GM18909 (cell line): Measurements from ENCODE around the gene LIX1.
A peak's percentile ranks its signal among the peaks of the same experiment; 100 is the strongest.
"Not testable (repeated sequence)": the region's sequence is repeated elsewhere in the genome, so short reads cannot be mapped to it uniquely, and the experiment has no call there.

Source experiments
- ATAC-seq: cut with Tn5 transposase; IDR thresholded peaks from one replicate; pipeline ENCODE4 v1.9.1; 2021; ENCODE audit warnings: mild to moderate bottlenecking; ENCODE audit not compliant: unreplicated experiment, poor library complexity

Gene LIX1

DNA sequence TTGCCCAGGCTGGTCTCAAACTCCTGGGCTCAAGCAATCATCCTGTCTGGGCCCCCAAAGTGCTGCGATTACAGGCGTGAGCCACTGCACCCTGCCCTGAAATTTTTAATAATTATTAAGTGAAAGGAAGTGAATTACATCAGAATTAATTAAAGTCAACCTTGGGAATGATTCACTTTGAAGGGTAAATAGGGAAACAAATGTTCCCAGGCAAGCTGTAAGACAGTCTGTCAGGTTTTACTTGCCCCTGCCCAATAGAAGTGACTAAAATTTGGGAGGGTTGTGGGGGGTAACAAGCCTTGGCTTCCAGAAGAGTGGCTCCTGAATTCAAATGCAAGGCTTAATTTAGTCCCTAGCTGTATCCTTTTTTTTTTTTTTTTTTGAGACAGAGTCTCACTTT, 1.3 kb upstream of the LIX1 start:
- ATAC-seq = no peak

DNA sequence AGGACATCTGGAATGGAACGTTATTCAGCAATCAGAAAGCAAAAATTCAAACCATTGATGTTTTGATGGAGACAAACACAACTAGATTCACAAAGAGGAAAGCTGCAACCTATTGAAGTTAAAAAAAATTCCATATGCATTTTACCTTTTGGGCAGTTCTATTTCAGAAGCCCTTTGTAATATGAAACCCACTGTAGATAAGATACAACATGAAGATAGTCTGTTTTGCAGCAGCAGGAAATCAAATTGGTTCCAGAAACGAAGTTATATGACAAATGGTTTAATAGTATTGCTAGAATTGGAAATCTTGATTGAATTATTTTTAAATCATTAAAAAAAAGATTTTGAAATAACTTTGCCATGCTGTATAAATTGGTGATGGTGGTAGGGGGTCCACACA, 872 bp downstream of the LIX1 start:
- no peak for ATAC-seq

DNA sequence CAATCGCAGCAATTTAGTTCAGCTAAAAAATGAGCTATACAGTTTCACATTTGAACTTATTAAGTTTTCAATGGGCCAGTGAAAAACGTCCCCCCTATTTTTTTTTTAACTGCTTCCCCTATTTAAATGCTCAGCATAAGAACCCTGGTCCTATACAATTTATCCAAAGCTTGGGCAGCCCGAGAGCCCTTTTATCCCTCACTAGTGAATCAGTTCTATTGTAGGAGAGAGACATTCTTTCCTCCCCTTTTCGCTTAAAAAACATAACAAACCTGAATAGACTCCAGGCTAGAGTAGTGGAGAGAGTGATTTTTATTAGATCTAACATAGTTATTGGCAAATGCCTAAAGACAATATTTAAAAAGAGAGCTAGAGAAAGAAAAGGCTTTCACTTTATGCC, 1.4 kb downstream of the LIX1 start:
- no peak for ATAC-seq

DNA sequence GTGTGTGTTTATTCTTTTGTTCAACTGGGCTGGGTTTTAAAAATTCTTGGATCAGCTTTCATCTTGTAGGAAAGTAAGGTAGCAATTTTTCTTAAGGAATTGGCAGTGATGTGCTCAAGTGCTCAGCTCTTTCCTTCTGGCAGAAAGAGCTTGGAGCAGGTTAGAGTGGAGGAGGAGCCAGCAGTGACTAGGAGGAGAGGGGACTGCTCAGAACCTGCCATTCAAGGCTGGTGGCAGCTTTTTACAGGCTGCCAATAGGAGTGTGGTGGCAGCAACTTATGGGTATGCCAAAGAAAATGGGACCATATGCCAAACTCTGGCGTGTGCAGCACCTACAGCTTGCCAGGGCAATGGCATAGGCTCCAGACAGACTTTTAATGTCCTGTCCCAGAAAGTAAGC, 2.2 kb downstream of the LIX1 start:
- not testable (repeated sequence) for ATAC-seq

DNA sequence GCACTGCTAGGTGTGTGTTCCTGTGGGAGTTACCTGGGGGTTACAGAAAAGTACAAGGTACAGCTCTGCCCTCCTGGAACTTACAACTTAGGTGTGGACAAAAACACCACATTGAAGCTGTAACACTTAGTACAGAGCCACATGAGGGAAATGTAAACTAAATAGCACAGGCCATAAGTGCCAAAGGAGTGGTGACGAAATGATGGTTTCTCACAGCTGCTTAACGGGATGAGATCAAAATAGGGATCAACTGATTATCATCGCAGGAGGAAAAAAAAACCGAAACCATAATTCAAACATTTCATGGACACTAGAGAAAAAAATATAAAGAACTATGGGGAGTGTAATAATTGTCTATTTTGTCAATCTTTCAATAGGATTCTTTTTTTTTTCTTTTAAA, 5.9 kb downstream of the LIX1 start:
- no peak for ATAC-seq

DNA sequence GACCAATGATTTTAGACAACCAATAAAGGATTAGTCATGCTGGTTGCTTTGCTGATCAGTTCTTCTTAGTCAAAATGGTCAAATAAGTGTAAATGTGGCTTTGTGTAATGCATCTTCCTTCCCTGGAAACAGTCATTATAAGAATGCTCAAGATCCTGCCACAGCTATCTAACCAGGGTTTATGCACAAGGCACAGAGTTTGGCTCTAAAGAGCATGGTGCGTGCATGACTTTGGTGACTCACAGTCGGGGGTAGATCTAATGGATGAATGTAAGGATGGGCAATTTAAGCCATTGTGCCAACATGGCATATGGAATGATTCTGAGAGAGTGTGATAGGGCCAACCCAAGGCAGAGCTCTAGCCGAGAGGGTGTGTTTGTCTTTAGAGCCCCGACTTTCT, 6.5 kb downstream of the LIX1 start:
- no peak for ATAC-seq

DNA sequence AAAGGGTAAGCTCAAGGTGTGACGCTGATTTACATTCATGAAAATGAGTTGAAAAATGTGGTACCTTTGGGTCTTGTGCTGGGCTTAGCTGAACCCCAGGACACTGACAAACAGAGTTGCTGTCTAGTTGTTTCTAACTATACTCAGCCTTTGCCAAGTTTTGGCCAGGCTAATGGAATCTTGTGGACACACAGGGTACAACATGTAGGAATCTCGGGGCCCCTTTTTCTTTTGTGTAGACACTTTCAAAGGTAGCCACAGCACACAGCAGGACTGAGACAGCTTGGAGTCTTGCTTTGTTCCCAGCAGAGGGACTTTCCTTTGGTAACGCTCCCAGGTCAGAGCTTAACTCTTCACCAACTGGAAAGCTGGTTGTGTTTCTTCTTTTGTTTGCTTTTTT, 7.8 kb downstream of the LIX1 start:
- ATAC-seq = no peak

DNA sequence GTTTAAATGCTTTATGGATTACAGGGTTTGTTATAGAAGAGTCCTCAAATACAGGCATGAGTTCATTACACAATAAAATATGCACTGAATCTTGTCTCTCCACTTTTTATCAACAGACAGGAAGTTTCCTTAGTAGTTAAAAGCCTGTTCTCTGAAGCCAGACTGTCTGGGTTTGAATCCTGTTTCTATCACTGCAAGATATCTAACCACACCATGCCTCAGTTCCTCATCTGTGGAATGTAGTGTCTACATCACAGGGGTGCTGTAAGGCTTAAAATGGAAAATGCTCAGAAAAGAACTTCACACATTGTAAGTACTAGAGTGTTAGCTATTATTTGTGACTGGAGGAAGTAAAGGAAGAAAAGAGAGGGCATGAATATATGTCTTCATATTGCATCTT, 9.3 kb downstream of the LIX1 start:
- no peak for ATAC-seq

DNA sequence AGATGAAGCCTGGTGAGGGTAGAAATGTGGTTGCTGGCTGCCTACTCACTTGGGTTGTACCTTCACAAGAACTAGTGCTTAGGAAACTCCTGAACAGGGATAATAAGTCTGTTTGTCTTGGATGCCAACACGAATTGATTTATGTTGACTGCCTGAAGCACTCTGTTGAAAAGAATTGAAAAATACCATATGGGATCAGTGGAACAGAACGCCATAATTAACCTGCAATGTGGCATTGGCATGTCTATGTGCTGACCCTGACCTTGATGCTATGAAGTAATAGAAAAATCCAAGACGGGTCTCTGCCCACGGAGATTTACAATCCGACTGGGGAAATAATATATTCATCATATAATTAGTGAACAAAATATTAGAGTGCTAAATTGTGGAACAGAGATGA, 10.5 kb downstream of the LIX1 start:
- no peak for ATAC-seq

DNA sequence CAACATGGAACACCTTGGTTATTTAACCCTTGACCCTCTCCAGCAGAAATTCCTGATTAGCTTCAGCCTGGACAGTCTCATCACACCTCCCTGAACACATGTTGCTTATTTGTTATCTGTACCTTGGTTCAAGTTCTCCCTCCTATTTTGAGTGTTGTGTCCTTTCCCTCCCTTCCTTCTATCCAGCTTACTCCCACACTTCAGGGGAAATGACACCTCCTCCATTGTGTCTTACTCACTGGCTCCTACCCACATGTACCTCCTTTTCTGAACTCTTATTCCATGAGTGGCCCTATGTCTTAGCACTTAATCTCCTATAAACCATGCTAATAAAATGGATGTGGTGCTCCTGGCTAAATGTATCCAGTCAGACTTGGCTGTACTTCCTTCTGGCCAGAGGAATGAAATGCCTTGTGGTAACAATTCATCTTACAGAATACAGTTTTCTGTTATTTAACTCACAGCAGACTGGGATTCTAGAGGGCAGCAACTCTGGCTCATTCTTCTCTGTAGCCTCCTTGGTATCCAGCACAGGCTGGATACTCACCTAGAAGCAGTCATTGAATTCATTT, 11.2 kb downstream of the LIX1 start:
- ATAC-seq = no peak

DNA sequence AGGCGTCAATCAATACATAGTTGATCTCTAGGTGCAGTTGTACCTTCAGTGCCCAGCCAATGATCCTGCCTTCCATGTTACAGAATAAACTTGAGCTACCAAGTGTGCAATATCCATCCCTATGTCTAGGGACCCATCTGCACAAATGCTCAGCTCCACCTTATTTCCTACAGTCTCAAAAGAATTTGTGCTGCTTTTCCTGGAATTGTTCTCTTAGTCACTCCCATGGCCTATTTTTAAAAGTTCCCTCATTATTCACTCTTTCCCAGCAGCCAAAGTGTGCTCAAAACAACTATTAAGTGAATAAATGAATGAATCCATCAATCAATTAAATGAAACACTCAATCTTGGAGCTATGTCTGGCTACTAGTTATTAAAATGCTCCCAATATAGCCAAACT, 14.7 kb downstream of the LIX1 start:
- no peak for ATAC-seq

DNA sequence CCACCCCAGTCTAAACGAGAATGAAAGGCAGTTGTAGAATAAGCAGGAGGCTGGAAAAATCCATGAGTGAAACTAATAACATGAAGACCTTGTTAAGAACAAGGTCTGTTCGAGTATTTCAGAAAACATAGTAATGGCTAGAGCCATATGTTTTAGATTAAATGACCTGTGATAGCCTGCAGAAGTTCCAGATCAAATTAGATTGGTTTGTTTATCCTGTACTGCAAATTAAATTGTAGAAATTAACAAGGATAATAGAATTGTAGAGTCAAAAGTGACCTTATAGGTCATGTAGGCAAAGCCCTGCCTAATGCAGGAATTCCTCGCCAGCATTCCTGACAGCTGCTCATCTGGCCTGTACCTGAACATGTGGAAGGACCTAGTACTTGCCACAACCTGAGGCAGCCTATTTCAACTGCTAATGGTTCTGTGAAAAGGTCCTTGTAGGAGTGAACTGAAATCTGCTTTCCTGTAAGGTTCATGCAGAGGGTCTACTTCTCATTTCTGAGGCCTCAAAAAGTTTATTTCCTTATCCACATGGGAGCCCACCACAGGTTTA, 17.2 kb downstream of the LIX1 start:
- no peak for ATAC-seq

DNA sequence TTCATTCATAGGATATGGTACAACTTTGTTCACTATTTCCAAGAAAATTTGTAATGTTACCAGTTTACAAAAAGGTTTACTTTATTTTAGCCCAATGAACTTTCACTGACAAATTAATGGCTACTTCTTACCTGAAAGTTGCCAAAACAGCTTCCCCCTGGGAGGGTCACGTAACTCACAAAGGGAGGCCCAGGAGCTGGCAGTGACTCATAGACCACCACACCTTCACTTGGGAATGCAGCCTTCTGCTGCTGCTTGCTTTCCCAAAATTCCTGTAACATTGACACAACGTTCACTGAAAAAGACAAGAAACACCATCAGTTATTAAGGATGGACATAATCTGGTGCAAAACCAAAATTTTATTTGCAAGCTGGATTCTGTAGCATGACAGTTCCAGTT, 18.1 kb downstream of the LIX1 start:
- no peak for ATAC-seq

DNA sequence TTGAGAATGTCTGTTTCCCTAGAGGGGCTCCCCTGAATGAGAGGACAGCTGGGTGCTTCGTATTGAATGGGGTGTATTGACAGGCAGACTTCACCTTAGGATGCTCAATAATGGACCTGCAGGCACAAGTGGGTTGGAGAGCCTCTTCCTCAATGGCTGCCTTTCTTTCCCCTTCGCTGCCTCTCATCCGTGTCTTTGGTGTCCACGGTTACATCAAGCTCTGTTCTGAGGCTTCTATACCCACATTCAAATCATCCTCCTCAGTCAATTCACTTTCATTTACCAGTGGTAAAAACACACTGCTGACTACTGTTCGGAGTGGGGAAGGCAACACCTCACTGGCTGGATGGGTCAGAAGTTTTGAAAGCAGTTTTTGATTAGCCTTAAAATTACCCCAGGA, 20.6 kb downstream of the LIX1 start:
- no peak for ATAC-seq

DNA sequence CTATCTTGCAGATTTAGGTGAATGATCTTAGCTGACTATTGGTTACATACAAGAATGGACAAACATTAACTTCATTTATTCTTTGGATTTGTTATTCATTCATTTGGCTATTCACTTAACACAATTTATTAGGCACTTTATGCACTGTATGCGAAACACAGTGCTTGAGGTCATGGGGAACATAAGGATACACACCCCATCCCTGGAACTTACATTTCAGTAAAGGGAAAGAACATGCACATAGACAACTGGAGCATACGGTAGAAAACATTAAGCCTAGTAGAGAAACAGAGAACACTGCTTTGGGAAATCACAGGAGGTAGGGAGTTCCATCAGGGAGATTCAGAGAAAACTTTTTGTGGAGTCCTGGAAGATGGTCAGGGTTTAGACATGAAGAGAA, 22.2 kb downstream of the LIX1 start:
- no peak for ATAC-seq

DNA sequence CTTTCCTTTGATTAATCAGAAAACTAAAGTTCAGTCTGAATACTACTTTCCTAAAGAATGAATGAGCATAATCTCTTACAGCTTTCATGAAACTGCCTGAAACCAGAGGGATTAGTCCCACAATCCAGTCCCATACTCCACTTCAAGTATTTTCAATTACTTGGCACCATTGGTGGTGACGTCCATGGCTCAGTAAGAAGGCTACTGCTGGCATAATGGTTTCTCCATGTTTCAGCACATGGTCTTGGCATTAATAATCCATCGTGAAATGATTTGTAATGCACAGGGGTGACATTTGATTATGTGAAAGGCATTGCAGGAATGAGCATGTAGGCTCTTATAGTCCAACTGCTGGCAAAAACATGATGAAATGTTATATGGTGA, 23.4 kb downstream of the LIX1 start:
- ATAC-seq = no peak

DNA sequence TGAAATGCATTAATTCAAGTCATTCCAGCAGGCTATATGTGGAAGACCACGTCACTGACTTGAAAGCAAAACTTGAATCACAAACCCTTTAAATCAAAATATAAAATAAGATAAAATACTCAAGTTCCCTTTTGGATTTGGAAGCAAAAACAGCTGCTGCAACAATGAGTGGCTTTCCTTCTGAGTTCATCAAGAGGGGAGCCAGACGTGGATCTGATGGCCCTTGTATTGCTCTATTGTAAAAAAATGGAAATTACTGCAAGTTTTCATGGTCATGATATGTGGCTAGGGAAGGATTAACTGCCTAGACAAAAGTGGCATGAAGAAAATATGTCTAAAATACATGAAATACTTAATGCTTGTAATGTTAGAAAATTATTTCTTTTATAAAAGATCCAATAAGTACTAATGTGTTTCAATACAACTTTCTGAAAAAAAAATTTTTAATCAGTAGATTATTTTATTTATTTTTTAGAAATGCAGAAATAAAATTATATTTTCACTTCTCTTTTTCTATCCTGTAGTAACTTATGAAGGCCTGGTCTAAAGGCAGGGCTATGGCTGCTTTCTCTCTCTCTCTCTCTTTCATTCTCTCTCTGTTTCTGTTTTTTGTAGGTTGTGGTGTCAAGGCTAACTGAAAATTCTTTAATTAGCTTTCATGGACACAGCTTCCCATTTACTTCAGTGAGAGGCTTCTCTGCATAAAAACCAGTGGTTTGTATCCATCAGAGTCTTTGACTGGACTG, 24.0 kb downstream of the LIX1 start:
- peak; percentile 68 for ATAC-seq

DNA sequence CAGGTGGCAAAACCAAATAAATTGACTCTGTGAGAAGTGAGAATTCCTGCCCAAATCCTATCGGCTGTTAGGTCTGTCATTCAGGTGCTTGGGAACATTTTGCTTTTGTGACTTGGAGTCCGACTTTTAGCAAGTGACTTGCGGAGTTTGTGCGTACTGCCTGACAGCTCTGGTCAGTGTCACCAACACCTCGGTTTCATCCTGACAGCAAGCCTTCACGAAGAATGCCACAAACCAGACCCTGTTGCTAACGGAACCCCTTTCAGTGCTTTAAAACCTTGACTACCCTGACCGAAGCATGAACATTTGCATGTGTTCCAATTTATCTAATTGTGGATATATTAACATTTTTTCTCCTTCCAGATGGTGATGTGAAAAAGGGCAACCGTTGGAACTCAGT, 26.5 kb downstream of the LIX1 start:
- ATAC-seq = no peak

DNA sequence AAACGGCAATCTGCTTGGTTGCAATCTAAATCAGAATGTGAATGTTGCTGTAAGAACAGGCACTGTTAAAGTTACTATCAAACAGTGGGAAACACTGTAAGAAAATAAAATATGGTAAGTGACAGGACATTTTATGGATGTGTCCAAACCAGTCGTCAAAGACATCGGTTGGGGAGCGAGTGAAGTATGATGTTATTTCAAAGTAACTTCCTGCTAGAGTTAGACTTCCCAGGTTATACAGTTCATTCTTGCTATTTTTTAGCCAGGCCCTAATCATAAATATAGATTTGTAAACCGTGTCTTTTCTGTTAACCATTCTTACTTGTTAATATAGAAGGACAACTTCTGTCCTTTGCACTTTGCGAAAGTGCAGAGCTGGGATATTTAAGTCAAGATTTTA, 30.2 kb downstream of the LIX1 start:
- ATAC-seq = no peak

DNA sequence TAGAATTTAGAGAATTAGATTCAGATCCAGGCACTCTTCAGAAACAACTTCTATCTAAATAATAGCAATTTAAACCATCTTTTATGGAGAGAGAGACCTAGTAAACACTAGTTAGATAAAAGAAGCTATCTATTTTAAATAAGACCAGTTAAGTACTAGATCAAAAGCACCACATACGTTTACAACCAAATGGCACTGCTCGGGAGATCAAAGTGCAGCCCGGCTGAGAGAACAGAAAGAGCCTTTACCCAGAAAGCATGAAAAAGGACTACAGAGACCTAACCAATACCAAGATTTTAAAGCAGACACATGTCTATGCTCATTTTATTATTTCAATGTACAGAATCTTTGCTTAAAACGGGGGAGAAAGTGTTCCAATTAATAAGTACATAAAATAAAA, 30.8 kb downstream of the LIX1 start:
- ATAC-seq = no peak

DNA sequence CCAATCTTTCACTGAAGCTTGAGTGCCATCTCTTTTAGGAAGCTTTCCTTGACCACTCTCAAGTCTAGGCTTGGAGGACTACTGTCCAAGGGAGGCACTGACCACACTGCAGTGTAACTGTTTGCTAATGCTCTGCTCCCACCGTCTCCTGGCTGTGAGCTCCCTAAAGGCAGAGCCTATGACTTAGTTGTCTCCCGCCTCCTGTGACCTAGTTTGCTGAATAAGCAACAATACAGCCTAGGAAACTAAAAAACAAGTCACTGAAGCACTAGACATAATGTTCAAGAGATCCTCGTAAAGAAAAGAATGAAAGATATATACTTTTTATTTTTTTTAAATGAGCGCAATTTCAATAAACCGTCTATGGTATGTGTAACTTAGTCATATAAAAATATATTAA, 31.4 kb downstream of the LIX1 start:
- no peak for ATAC-seq

DNA sequence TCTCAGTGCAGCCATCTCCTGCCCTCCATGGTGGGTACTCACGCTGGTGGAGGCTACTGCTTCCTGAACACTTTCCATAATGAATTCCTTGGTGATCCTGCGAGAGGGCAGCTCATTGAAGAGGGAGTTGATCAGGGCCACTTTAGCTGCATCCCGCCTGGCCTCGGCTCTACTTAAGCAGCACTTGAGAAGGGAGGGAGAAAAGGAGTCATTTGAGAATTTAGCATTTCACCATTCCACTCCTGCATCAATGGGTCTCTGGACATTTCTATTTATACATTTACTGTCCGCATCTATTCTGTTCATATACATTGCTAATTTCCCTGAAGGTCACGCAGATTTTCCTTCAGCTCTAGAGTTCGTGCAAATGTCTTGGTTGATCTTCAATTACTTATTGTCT, 35.1 kb downstream of the LIX1 start:
- no peak for ATAC-seq
